GM12872 (cell line): ENCODE data around the gene GRXCR2.

Source experiments
- CTCF ChIP-seq: IDR thresholded peaks from 3 replicates; pipeline ENCODE4 v1.5.1; 2011; ENCODE audit warnings: low read depth, mild to moderate bottlenecking, low read length, moderate library complexity; ENCODE audit not compliant: insufficient read depth

GRXCR2 gene

GRCh38 chr5:145872914-145873313 is at the start of gene GRXCR2:
GRXCR2 (minus strand) TSS chr5:145873014; CDS start chr5:145872968, 46 bp downstream.
- TF ChIP-seq CTCF, result no peak

GRCh38 chr5:145922059-145922458 is 49.2 kb upstream of the GRXCR2 start:
- TF ChIP-seq CTCF, result no peak

- TF ChIP-seq CTCF, result no peak
These were observed 48.4 kb upstream of the GRXCR2 start for GRCh38 chr5:145921211-145921610.

GRCh38 chr5:145920542-145921210 is 47.9 kb upstream of the GRXCR2 start:
- no peak for TF ChIP-seq CTCF

- no peak for TF ChIP-seq CTCF
These were observed 46.6 kb upstream of the GRXCR2 start for GRCh38 chr5:145919413-145919812.

GRCh38 chr5:145918397-145918796 is 45.6 kb upstream of the GRXCR2 start:
- no peak for TF ChIP-seq CTCF

- TF ChIP-seq CTCF, result no peak
These were observed 44.5 kb upstream of the GRXCR2 start for GRCh38 chr5:145917288-145917687.
